Myocyte (in vitro differentiated cells): ENCODE measurements around the gene CCNYL1. TPM values are rescaled to one million over a fixed set of nuclear protein-coding genes. Genes with fewer than 3 reads are reported as not detected.
A peak's percentile ranks its signal among the peaks of the same experiment; 100 is the strongest.
"Not testable (repeated sequence)": the region's sequence is repeated elsewhere in the genome, so short reads cannot be mapped to it uniquely, and the experiment has no call there.

Source experiments
- DNase-seq: peaks from one replicate; pipeline ENCODE4 v3.0.0-alpha.2; 2012; ENCODE audit warnings: low read depth
- total RNA-seq: library from RNA; depleted of rRNA; stranded (reverse); fragments of >200 nt; gene quantifications from 2 replicates; pipeline ENCODE4 v1.2.3, GENCODE V29; 2014

Gene CCNYL1
- total RNA-seq, 1 donor from 2014 or later, result 6.6 TPM

- not testable (repeated sequence) for DNase-seq
These were observed 14.5 kb upstream of the CCNYL1 start for GRCh38 chr2:207696911-207697310.

- DNase-seq, result no peak
These were observed 14.0 kb upstream of the CCNYL1 start for GRCh38 chr2:207697411-207697810.

GRCh38 chr2:207698301-207698700, 13.1 kb upstream of the CCNYL1 start:
- no peak for DNase-seq

GRCh38 chr2:207704078-207704477, 7.4 kb upstream of the CCNYL1 start:
- DNase-seq, result no peak

- no peak for DNase-seq
These were observed 6.8 kb upstream of the CCNYL1 start for GRCh38 chr2:207704671-207705070.

- DNase-seq, result no peak
These were observed 4.2 kb upstream of the CCNYL1 start for GRCh38 chr2:207706936-207707860.

GRCh38 chr2:207711750-207712530, 500 bp downstream of the CCNYL1 start:
- DNase-seq, result peak; percentile 30

- DNase-seq, result no peak
These were observed 4.6 kb downstream of the CCNYL1 start for GRCh38 chr2:207716056-207716455.

GRCh38 chr2:207718521-207718920, 7.1 kb downstream of the CCNYL1 start:
- DNase-seq, result no peak

GRCh38 chr2:207719008-207719407, 7.6 kb downstream of the CCNYL1 start:
- no peak for DNase-seq

GRCh38 chr2:207719655-207720054, 8.2 kb downstream of the CCNYL1 start:
- DNase-seq, result not testable (repeated sequence)

- no peak for DNase-seq
These were observed 9.2 kb downstream of the CCNYL1 start for GRCh38 chr2:207720517-207721187.

- DNase-seq, result no peak
These were observed 11.5 kb downstream of the CCNYL1 start for GRCh38 chr2:207722773-207723424.

GRCh38 chr2:207723425-207723787, 12.0 kb downstream of the CCNYL1 start:
- DNase-seq, result not testable (repeated sequence)

- DNase-seq, result no peak
These were observed 12.7 kb downstream of the CCNYL1 start for GRCh38 chr2:207724113-207724512.

- DNase-seq, result no peak
These were observed 14.6 kb downstream of the CCNYL1 start for GRCh38 chr2:207725873-207726578.

GRCh38 chr2:207727261-207727660, 15.8 kb downstream of the CCNYL1 start:
- DNase-seq, result peak; percentile 39

- no peak for DNase-seq
These were observed 18.1 kb downstream of the CCNYL1 start for GRCh38 chr2:207729465-207729998.

- DNase-seq, result no peak
These were observed 19.7 kb downstream of the CCNYL1 start for GRCh38 chr2:207731138-207731537.

- DNase-seq, result no peak
These were observed 22.3 kb downstream of the CCNYL1 start for GRCh38 chr2:207733597-207734240.
